GM18867 (cell line): Measurements from ENCODE around the gene NCAPD2.
"Not testable (repeated sequence)": the region's sequence is repeated elsewhere in the genome, so short reads cannot be mapped to it uniquely, and the experiment has no call there.

Source experiments
- ATAC-seq: cut with Tn5 transposase; IDR thresholded peaks from one replicate; pipeline ENCODE4 v1.9.1; 2021; ENCODE audit warnings: mild to moderate bottlenecking, moderate library complexity; ENCODE audit not compliant: unreplicated experiment

NCAPD2 gene

GRCh38 chr12:6489449-6489848 lies 4.5 kb upstream of the NCAPD2 start:
- no peak for ATAC-seq

GRCh38 chr12:6490673-6491072 lies 3.2 kb upstream of the NCAPD2 start:
- ATAC-seq, result not testable (repeated sequence)

GRCh38 chr12:6492838-6493496 lies 935 bp upstream of the NCAPD2 start, which contains the start of gene MRPL51:
TSS of gene MRPL51 (minus strand) at chr12:6493262. CDS start at chr12:6493136, 126 bp downstream.
- ATAC-seq, result peak; percentile 81

GRCh38 chr12:6494258-6494743 lies 399 bp downstream of the NCAPD2 start:
- ATAC-seq, result no peak

- ATAC-seq, result no peak
Measured at GRCh38 chr12:6494968-6495367, 1.1 kb downstream of the NCAPD2 start.

GRCh38 chr12:6497291-6497690 lies 3.4 kb downstream of the NCAPD2 start:
- ATAC-seq, result not testable (repeated sequence)

- ATAC-seq, result no peak
Measured at GRCh38 chr12:6500466-6500865, 6.6 kb downstream of the NCAPD2 start.

- no peak for ATAC-seq
Measured at GRCh38 chr12:6507102-6507998, 13.4 kb downstream of the NCAPD2 start.

- no peak for ATAC-seq
Measured at GRCh38 chr12:6508087-6508486, 14.2 kb downstream of the NCAPD2 start.

GRCh38 chr12:6520186-6520585 lies 26.3 kb downstream of the NCAPD2 start:
- ATAC-seq, result no peak

- ATAC-seq, result no peak
Measured at GRCh38 chr12:6522193-6522592, 28.3 kb downstream of the NCAPD2 start.

- no peak for ATAC-seq
Measured at GRCh38 chr12:6523708-6524107, 29.8 kb downstream of the NCAPD2 start.

GRCh38 chr12:6524648-6525047 lies 30.7 kb downstream of the NCAPD2 start:
- ATAC-seq, result no peak

- no peak for ATAC-seq
Measured at GRCh38 chr12:6526201-6526600, 32.3 kb downstream of the NCAPD2 start.

GRCh38 chr12:6526766-6527525 lies 33.0 kb downstream of the NCAPD2 start:
- no peak for ATAC-seq

- ATAC-seq, result no peak
Measured at GRCh38 chr12:6527711-6528110, 33.8 kb downstream of the NCAPD2 start.

GRCh38 chr12:6528539-6529235 lies 34.8 kb downstream of the NCAPD2 start:
- ATAC-seq, result no peak

GRCh38 chr12:6529291-6529737 lies 35.4 kb downstream of the NCAPD2 start:
- no peak for ATAC-seq

GRCh38 chr12:6530576-6531260 lies 36.8 kb downstream of the NCAPD2 start:
- no peak for ATAC-seq
